Measurements from ENCODE around the gene NODAL. TPM values are rescaled to one million over a fixed set of nuclear protein-coding genes. Genes with fewer than 3 reads are reported as not detected.
A peak's percentile ranks its signal among the peaks of the same experiment; 100 is the strongest.

The NODAL gene
- total RNA-seq, 1 donor from 2014 or later, result not detected

DNA sequence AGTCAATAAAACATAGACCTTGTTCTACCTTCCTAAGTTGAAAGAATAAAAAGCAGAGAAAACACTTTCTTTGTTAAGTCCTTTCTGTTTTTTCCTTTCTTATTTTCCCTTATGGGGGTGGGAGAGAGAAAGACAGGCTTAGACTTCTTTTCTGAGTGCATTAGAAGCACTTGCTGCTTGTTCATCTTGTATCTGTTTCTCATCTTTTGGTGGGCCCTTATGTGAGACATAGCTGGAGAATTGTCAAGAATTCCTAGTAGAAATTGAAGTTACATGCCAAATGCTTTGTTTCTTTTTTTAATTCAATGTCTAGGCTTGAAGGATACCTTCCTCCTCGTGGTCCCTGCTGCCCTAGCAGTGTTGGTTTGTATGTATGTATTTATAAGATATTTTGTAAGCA lies 30.9 kb downstream of the NODAL start:
- Mint-ChIP-seq H3K4me3 (no peak overlapping the region), H3K27ac (no peak overlapping the region), H3K4me1 (peaks cover 43% of the 10 kb centered on the region), H3K27me3 (no peaks in the 10 kb centered on the region), H3K9me3 (no peaks in the 10 kb centered on the region), H3K36me3 (ENCODE audit: low read depth) (peaks cover 14% of the 10 kb centered on the region)
- intact Hi-C loops (cut with micrococcal nuclease), result no loop called here
- ChIA-PET POLR2A (no interaction called here), CTCF (no interaction called here)
- TF ChIP-seq, protein P1, sequence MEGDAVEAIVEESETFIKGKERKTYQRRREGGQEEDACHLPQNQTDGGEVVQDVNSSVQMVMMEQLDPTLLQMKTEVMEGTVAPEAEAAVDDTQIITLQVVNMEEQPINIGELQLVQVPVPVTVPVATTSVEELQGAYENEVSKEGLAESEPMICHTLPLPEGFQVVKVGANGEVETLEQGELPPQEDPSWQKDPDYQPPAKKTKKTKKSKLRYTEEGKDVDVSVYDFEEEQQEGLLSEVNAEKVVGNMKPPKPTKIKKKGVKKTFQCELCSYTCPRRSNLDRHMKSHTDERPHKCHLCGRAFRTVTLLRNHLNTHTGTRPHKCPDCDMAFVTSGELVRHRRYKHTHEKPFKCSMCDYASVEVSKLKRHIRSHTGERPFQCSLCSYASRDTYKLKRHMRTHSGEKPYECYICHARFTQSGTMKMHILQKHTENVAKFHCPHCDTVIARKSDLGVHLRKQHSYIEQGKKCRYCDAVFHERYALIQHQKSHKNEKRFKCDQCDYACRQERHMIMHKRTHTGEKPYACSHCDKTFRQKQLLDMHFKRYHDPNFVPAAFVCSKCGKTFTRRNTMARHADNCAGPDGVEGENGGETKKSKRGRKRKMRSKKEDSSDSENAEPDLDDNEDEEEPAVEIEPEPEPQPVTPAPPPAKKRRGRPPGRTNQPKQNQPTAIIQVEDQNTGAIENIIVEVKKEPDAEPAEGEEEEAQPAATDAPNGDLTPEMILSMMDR (IDR thresholded peaks at IDR 0.05), result no peak
- ATAC-seq (ENCODE audit: low read depth), result no peak
- DNase-seq, result no peak

DNA sequence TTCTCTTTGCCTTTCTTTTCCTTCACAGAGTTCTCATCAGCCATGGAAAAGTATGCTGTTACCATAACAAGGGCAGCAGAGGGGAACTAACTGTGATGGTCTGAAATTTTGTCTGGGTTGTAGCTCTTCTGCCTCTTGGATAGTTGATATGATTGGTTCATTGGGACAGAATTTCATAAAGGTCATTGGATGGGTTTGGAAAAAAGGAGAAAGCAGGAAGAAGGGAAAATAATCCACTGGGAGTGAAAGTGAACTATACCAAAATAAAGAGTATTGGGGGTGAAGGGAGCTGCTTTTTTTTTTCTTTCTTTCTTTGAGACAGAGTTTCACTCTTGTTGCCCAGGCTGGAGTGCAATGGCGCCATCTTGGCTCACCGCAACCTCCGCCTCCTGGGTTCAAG lies 31.7 kb downstream of the NODAL start:
- TF ChIP-seq, protein P1 (IDR thresholded peaks at IDR 0.05), result no peak
- Mint-ChIP-seq H3K27me3 (no peaks in the 10 kb centered on the region), H3K27ac (no peak overlapping the region), H3K4me3 (no peak overlapping the region), H3K9me3 (no peaks in the 10 kb centered on the region), H3K4me1 (peaks cover 44% of the 10 kb centered on the region), H3K36me3 (ENCODE audit: low read depth) (peaks cover 14% of the 10 kb centered on the region)
- POLR2A ChIA-PET, result no interaction called here
- CTCF ChIA-PET, result no interaction called here
- DNase-seq (no peak), ATAC-seq (ENCODE audit: low read depth) (no peak)
- intact Hi-C loops (cut with micrococcal nuclease), result no loop called here

DNA sequence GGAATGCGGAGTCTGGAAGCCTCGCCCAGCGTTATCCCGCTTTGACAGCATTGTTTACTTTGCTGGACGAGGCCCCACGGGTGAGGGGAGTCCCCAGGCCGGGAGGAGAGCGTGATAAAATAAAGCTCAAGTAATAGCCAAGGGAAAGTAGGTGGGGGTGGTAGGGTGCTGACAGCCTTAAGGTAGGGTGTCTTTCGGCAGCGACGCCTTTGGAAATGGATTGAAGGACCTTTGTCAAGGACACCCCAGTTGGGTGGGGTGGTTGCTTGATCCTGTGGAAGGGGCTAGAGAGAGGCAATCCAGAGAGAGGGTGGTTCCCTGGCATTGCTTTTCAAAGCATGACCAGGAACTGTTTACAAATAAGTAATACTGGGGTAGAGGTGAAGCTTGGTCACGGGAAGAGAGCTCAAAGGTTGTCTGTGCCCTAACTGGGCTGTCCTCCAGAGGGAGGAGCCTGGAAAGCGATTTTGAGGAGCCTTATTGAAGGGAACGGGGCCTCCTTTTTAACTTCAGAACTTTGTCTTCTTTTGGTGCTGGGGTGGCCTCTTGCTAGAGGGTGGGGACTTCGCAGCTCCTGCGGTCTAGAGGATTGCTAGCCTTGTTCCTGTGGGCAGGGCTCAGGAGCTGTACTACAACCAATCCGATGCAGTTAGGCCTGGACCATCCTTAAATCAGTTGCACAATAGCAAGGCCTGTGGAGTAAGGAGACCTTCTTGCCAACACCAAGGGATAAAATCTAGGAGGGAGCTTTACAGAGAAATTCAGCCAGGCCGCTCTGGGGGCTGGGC lies 36.2 kb downstream of the NODAL start:
- Mint-ChIP-seq H3K27ac (peak overlapping the region; percentile 72), H3K36me3 (ENCODE audit: low read depth) (peaks cover 14% of the 10 kb centered on the region), H3K9me3 (no peaks in the 10 kb centered on the region), H3K4me3 (peak overlapping the region; percentile 92), H3K27me3 (no peaks in the 10 kb centered on the region), H3K4me1 (peaks cover 36% of the 10 kb centered on the region)
- TF ChIP-seq, protein P1 (IDR thresholded peaks at IDR 0.05), result no peak
- ATAC-seq (ENCODE audit: low read depth) (no peak), DNase-seq (no peak)
- ChIA-PET CTCF (interaction anchor here (1.3 to 2.1 kb wide), 5 partner anchors 26 to 259 kb away, joined by 3 to 9 read pairs (median 5); partner anchors contain the start of gene TYSND1), POLR2A (interaction anchor here (0.5 to 1.7 kb wide), 8 partner anchors 50 to 259 kb away, joined by 3 to 8 read pairs (median 4); partner anchors contain the start of genes PPA1, SAR1A and TYSND1)
- intact Hi-C loops (cut with micrococcal nuclease), result no loop called here

DNA sequence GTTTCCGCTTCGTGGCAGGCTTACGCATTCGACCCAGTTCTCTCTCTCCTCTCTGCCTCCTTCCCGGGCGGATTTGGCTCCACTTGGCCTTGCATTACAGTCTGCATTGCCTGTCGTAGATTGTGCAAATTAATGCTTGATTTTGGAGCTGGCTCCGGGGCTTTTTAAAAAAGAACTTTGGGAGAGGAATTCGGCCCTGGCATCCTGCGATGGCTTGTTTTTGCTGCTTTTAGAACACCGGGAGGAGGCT lies 36.8 kb downstream of the NODAL start:
- Mint-ChIP-seq H3K27me3 (no peaks in the 10 kb centered on the region), H3K4me1 (peaks cover 35% of the 10 kb centered on the region), H3K36me3 (ENCODE audit: low read depth) (peaks cover 11% of the 10 kb centered on the region), H3K9me3 (no peaks in the 10 kb centered on the region), H3K27ac (peak overlapping the region; percentile 72), H3K4me3 (peak overlapping the region; percentile 92)
- ATAC-seq (ENCODE audit: low read depth) (no peak), DNase-seq (no peak)
- TF ChIP-seq, protein P1 (IDR thresholded peaks at IDR 0.05), result no peak
- POLR2A ChIA-PET, result interaction anchor here (0.7 to 1.7 kb wide), 6 partner anchors 13 to 234 kb away, joined by 3 to 8 read pairs (median 4); partner anchors contain the start of genes PPA1 and SAR1A
- CTCF ChIA-PET, result interaction anchor here (0.6 to 2.1 kb wide), 7 partner anchors 25 to 259 kb away, joined by 3 to 9 read pairs (median 5); partner anchors contain the start of gene TYSND1
- intact Hi-C loops (cut with micrococcal nuclease), result loop anchor here (1.0 to 5.0 kb wide), 8 partner anchors 22 to 484 kb away; partner anchors contain the start of genes LRRC20, PCBD1, PPA1 and SAR1A

Measured in activated B cell treated with CpG ODN at 0.5 μM for 24 hours (primary cell).